ENCODE results near the gene NEUROD6. TPM values are rescaled to one million over a fixed set of nuclear protein-coding genes. Genes with fewer than 3 reads are reported as not detected.

The NEUROD6 gene
- total RNA-seq, 5 donors from 2014 or later (not counting 1 experiment from before 2014, with no cell fraction given), result not detected

- POLR2A ChIA-PET, result no interaction called here
- Mint-ChIP-seq H3K27me3 (peaks cover 0 to 8% of the 10 kb centered on the region in 2 donors), H3K4me3 (no peak overlapping the region), H3K27ac (no peak overlapping the region), H3K4me1 (no peaks in the 10 kb centered on the region), H3K36me3 (no peaks in the 10 kb centered on the region), H3K9me3 (peaks cover 0 to 3% (median 0%) of the 10 kb centered on the region in 3 donors)
- CTCF ChIA-PET, result no interaction called here
- Histone ChIP-seq H3K36me3 (ENCODE audit: control insufficient read depth in 2 of 2, extremely low read depth in 1 of 2, insufficient read depth in 1 of 2, low read length in 1 of 2) (no peaks in the 10 kb centered on the region), H3K4me1 (ENCODE audit: control insufficient read depth in 1 of 2, extremely low read depth in 1 of 2, insufficient read depth in 2 of 2, low read length in 2 of 2) (no peaks in the 10 kb centered on the region), H3K9me3 (no peaks in the 10 kb centered on the region), H3K27me3 (replicated peaks in 1 of 2; ENCODE audit: control insufficient read depth in 2 of 2, extremely low read depth in 1 of 2, insufficient read depth in 2 of 2, low read length in 1 of 2) (no peaks in the 10 kb centered on the region), H3K27ac (ENCODE audit: low read length) (no peak overlapping the region), H3K4me3 (ENCODE audit: control insufficient read depth in 1 of 2, extremely low read depth in 1 of 2, low read length in 1 of 2) (no peak overlapping the region)
- no peak for ATAC-seq (replicated peaks in 1 of 4)
- 43% methylated on average over 3 of the region's 3 CpGs for WGBS (ENCODE audit: insufficient coverage)
- no peak for DNase-seq
Observed at GRCh38 chr7:31370609-31371008, 30.1 kb upstream of the NEUROD6 start.

GRCh38 chr7:31368620-31369019, 28.1 kb upstream of the NEUROD6 start:
- DNase-seq (no peak), ATAC-seq (replicated peaks in 1 of 4) (no peak)
- H3K4me1 Mint-ChIP-seq, result no peaks in the 10 kb centered on the region
- no peaks in the 10 kb centered on the region for H3K9me3 ChIP-seq
- peaks cover 0 to 8% of the 10 kb centered on the region in 2 donors for H3K27me3 Mint-ChIP-seq
- no peaks in the 10 kb centered on the region for H3K27me3 ChIP-seq (replicated peaks in 1 of 2; ENCODE audit: control insufficient read depth in 2 of 2, extremely low read depth in 1 of 2, insufficient read depth in 2 of 2, low read length in 1 of 2)
- H3K4me3 ChIP-seq (ENCODE audit: control insufficient read depth in 1 of 2, extremely low read depth in 1 of 2, low read length in 1 of 2), result no peak overlapping the region
- ChIA-PET CTCF (no interaction called here), POLR2A (no interaction called here)
- H3K27ac ChIP-seq (ENCODE audit: low read length), result no peak overlapping the region
- H3K4me3 Mint-ChIP-seq, result no peak overlapping the region
- no peaks in the 10 kb centered on the region for H3K4me1 ChIP-seq (ENCODE audit: control insufficient read depth in 1 of 2, extremely low read depth in 1 of 2, insufficient read depth in 2 of 2, low read length in 2 of 2)
- no peaks in the 10 kb centered on the region for H3K36me3 Mint-ChIP-seq
- no peak overlapping the region for H3K27ac Mint-ChIP-seq
- no peaks in the 10 kb centered on the region for H3K36me3 ChIP-seq (ENCODE audit: control insufficient read depth in 2 of 2, extremely low read depth in 1 of 2, insufficient read depth in 1 of 2, low read length in 1 of 2)
- peaks cover 0 to 4% (median 0%) of the 10 kb centered on the region in 3 donors for H3K9me3 Mint-ChIP-seq
- 82% methylated on average over 7 of the region's 10 CpGs for WGBS (ENCODE audit: insufficient coverage)

DNA sequence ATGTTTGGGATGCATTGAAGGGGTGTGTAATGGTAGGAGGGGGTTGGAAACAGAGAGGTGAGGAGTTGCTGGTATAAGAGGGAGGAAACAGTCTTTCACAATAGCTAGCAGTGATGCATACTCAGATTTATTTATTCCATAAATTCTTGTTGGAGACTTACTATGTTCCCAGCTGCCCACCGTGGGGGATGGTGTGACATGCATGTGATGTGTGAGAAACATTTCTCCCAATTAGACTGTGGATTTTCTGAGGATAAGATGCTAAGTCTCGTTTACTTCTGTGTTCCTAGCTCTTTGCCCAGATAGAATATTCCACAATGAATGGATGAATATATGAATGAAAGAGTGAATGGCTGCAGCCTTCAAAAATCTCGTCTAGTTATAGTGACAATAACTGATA, 23.0 kb upstream of the NEUROD6 start:
- Mint-ChIP-seq H3K36me3 (no peaks in the 10 kb centered on the region), H3K27me3 (no peaks in the 10 kb centered on the region), H3K9me3 (peaks cover 4% of the 10 kb centered on the region in 3 donors), H3K27ac (no peak overlapping the region), H3K4me3 (no peak overlapping the region), H3K4me1 (no peaks in the 10 kb centered on the region)
- Histone ChIP-seq H3K4me3 (ENCODE audit: control insufficient read depth in 1 of 2, extremely low read depth in 1 of 2, low read length in 1 of 2) (no peak overlapping the region), H3K9me3 (no peaks in the 10 kb centered on the region), H3K4me1 (ENCODE audit: control insufficient read depth in 1 of 2, extremely low read depth in 1 of 2, insufficient read depth in 2 of 2, low read length in 2 of 2) (no peaks in the 10 kb centered on the region), H3K27me3 (replicated peaks in 1 of 2; ENCODE audit: control insufficient read depth in 2 of 2, extremely low read depth in 1 of 2, insufficient read depth in 2 of 2, low read length in 1 of 2) (no peaks in the 10 kb centered on the region), H3K36me3 (ENCODE audit: control insufficient read depth in 2 of 2, extremely low read depth in 1 of 2, insufficient read depth in 1 of 2, low read length in 1 of 2) (no peaks in the 10 kb centered on the region), H3K27ac (ENCODE audit: low read length) (no peak overlapping the region)
- ChIA-PET CTCF (no interaction called here), POLR2A (no interaction called here)
- WGBS (ENCODE audit: insufficient coverage), result no CpG with 5 or more reads among the region's 3 CpGs
- ATAC-seq (replicated peaks in 1 of 4) (no peak), DNase-seq (no peak)

GRCh38 chr7:31363051-31363450, 22.5 kb upstream of the NEUROD6 start:
- H3K27me3 Mint-ChIP-seq, result no peaks in the 10 kb centered on the region
- POLR2A ChIA-PET, result no interaction called here

GRCh38 chr7:31362401-31362800, 21.9 kb upstream of the NEUROD6 start:
- H3K27ac Mint-ChIP-seq, result no peak overlapping the region
- Histone ChIP-seq H3K4me3 (ENCODE audit: control insufficient read depth in 1 of 2, extremely low read depth in 1 of 2, low read length in 1 of 2) (no peak overlapping the region), H3K9me3 (no peaks in the 10 kb centered on the region), H3K4me1 (ENCODE audit: control insufficient read depth in 1 of 2, extremely low read depth in 1 of 2, insufficient read depth in 2 of 2, low read length in 2 of 2) (no peaks in the 10 kb centered on the region), H3K27ac (ENCODE audit: low read length) (no peak overlapping the region), H3K36me3 (ENCODE audit: control insufficient read depth in 2 of 2, extremely low read depth in 1 of 2, insufficient read depth in 1 of 2, low read length in 1 of 2) (no peaks in the 10 kb centered on the region), H3K27me3 (replicated peaks in 1 of 2; ENCODE audit: control insufficient read depth in 2 of 2, extremely low read depth in 1 of 2, insufficient read depth in 2 of 2, low read length in 1 of 2) (no peaks in the 10 kb centered on the region)
- no peak overlapping the region for H3K4me3 Mint-ChIP-seq
- POLR2A ChIA-PET, result no interaction called here
- no CpG with 5 or more reads among the region's 1 CpG for WGBS (ENCODE audit: insufficient coverage)
- DNase-seq (no peak), ATAC-seq (replicated peaks in 1 of 4) (no peak)
- H3K9me3 Mint-ChIP-seq, result peaks cover 4% of the 10 kb centered on the region in 3 donors
- no peaks in the 10 kb centered on the region for H3K36me3 Mint-ChIP-seq
- no peaks in the 10 kb centered on the region for H3K27me3 Mint-ChIP-seq
- H3K4me1 Mint-ChIP-seq, result no peaks in the 10 kb centered on the region
- CTCF ChIA-PET, result no interaction called here

More at GRCh38 chr7:31363051-31363450, 22.5 kb upstream of the NEUROD6 start:
- ATAC-seq (replicated peaks in 1 of 4) (no peak), DNase-seq (no peak)
- no peak overlapping the region for H3K27ac Mint-ChIP-seq
- no peak overlapping the region for H3K4me3 Mint-ChIP-seq
- Histone ChIP-seq H3K27me3 (replicated peaks in 1 of 2; ENCODE audit: control insufficient read depth in 2 of 2, extremely low read depth in 1 of 2, insufficient read depth in 2 of 2, low read length in 1 of 2) (no peaks in the 10 kb centered on the region), H3K9me3 (no peaks in the 10 kb centered on the region), H3K4me1 (ENCODE audit: control insufficient read depth in 1 of 2, extremely low read depth in 1 of 2, insufficient read depth in 2 of 2, low read length in 2 of 2) (no peaks in the 10 kb centered on the region), H3K27ac (ENCODE audit: low read length) (no peak overlapping the region), H3K4me3 (ENCODE audit: control insufficient read depth in 1 of 2, extremely low read depth in 1 of 2, low read length in 1 of 2) (no peak overlapping the region), H3K36me3 (ENCODE audit: control insufficient read depth in 2 of 2, extremely low read depth in 1 of 2, insufficient read depth in 1 of 2, low read length in 1 of 2) (no peaks in the 10 kb centered on the region)
- no peaks in the 10 kb centered on the region for H3K4me1 Mint-ChIP-seq
- WGBS (ENCODE audit: insufficient coverage), result 80% methylated on average over 2 of the region's 5 CpGs
- no peaks in the 10 kb centered on the region for H3K36me3 Mint-ChIP-seq
- CTCF ChIA-PET, result no interaction called here
- H3K9me3 Mint-ChIP-seq, result peaks cover 4% of the 10 kb centered on the region in 3 donors

GRCh38 chr7:31358467-31358866, 17.9 kb upstream of the NEUROD6 start:
- Mint-ChIP-seq H3K4me1 (no peaks in the 10 kb centered on the region), H3K27ac (no peak overlapping the region), H3K4me3 (no peak overlapping the region), H3K36me3 (no peaks in the 10 kb centered on the region), H3K9me3 (peaks cover 0 to 4% (median 4%) of the 10 kb centered on the region in 3 donors), H3K27me3 (no peaks in the 10 kb centered on the region)
- ChIA-PET POLR2A (no interaction called here), CTCF (no interaction called here)
- H3K4me1 ChIP-seq (ENCODE audit: control insufficient read depth in 1 of 2, extremely low read depth in 1 of 2, insufficient read depth in 2 of 2, low read length in 2 of 2), result no peaks in the 10 kb centered on the region
- no peaks in the 10 kb centered on the region for H3K9me3 ChIP-seq
- WGBS (ENCODE audit: insufficient coverage), result 82% methylated on average over 1 of the region's 3 CpGs
- no peak for ATAC-seq (replicated peaks in 1 of 4)
- no peak overlapping the region for H3K4me3 ChIP-seq (ENCODE audit: control insufficient read depth in 1 of 2, extremely low read depth in 1 of 2, low read length in 1 of 2)
- no peaks in the 10 kb centered on the region for H3K27me3 ChIP-seq (replicated peaks in 1 of 2; ENCODE audit: control insufficient read depth in 2 of 2, extremely low read depth in 1 of 2, insufficient read depth in 2 of 2, low read length in 1 of 2)
- no peak for DNase-seq
- no peak overlapping the region for H3K27ac ChIP-seq (ENCODE audit: low read length)
- no peaks in the 10 kb centered on the region for H3K36me3 ChIP-seq (ENCODE audit: control insufficient read depth in 2 of 2, extremely low read depth in 1 of 2, insufficient read depth in 1 of 2, low read length in 1 of 2)

DNA sequence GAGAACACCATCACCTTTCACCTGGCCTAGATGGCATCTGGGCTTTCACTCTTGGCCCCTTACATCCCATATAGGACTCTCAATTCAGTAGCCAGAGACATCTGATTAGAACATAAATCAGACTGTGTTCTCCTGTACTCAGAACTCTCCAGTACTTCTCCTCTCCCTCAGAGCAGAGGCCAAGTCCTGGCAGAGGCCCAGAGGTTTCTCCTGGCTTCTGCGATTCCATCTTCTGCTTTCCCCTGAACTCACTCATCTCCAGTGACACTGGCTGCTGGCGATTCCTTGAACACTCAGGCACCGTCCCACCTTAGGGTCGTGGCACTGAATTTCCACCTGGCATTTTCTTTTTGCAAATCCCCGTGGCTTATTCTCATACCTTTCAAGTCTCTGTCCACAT, 4.9 kb upstream of the NEUROD6 start:
- Mint-ChIP-seq H3K36me3 (no peaks in the 10 kb centered on the region), H3K4me1 (no peaks in the 10 kb centered on the region), H3K27me3 (peaks cover 0 to 1% of the 10 kb centered on the region in 2 donors), H3K9me3 (peaks cover 0 to 6% (median 0%) of the 10 kb centered on the region in 3 donors), H3K27ac (no peak overlapping the region), H3K4me3 (no peak overlapping the region)
- Histone ChIP-seq H3K9me3 (no peaks in the 10 kb centered on the region), H3K4me3 (ENCODE audit: control insufficient read depth in 1 of 2, extremely low read depth in 1 of 2, low read length in 1 of 2) (no peak overlapping the region), H3K36me3 (ENCODE audit: control insufficient read depth in 2 of 2, extremely low read depth in 1 of 2, insufficient read depth in 1 of 2, low read length in 1 of 2) (no peaks in the 10 kb centered on the region), H3K27ac (ENCODE audit: low read length) (no peak overlapping the region), H3K27me3 (replicated peaks in 1 of 2; ENCODE audit: control insufficient read depth in 2 of 2, extremely low read depth in 1 of 2, insufficient read depth in 2 of 2, low read length in 1 of 2) (no peaks in the 10 kb centered on the region), H3K4me1 (ENCODE audit: control insufficient read depth in 1 of 2, extremely low read depth in 1 of 2, insufficient read depth in 2 of 2, low read length in 2 of 2) (no peaks in the 10 kb centered on the region)
- ChIA-PET POLR2A (no interaction called here), CTCF (no interaction called here)
- WGBS (ENCODE audit: insufficient coverage), result 80% methylated on average over 5 of the region's 5 CpGs
- DNase-seq (no peak), ATAC-seq (replicated peaks in 1 of 4) (no peak)
